NCI-H2171 (cell line): ENCODE results near the gene COL4A6.

ENCODE experiments used
- DNase-seq: peaks from one replicate; lab custom pipeline; 2025; lab: John Stamatoyannopoulos, UW

COL4A6 gene

DNA sequence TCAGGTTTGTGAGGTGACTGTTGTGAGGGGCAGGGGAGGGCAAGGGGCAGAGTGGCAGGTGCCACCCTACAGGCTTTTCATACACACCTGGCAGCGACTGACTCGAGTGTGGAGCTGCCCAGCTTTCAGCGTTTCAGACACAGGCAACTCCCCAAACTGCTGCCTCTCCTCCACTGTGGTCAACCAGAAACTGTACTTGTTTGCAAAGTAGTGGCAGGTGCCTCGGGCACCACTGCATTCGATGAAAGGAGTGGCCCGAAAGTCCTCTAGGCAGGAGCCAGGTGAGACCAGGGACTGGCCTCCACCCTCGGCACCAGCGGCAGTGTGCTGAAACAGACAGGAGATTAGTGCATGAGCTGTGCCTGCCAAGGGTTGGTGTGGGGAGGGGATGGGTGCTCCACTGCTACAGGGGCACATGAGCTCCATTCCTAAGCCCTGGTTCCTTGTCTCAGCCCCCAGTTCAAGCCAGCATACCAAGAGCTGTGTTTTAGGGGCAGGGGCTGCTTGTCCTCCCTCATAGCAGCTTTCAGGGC, 281.2 kb downstream of the COL4A6 start:
- no peak for DNase-seq

DNA sequence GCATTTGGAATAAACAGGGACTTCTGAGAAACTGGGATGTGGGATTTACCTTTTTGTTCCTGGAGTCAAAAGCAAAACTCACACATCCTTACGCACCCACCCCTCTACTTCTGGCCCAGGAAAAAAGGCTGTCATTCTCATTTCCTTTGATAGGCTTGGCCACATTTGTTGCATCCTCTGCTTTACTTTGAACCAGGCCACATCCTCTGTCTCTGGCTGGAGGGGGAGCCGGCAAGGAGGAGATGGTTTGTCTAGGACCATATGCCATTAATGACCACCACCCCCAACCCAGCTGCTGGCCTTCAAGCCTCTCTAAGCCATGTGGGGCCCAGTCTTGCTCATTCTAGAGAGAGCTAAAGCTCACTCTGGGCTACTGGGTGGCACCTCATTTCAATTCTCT, 282.1 kb downstream of the COL4A6 start:
- DNase-seq = no peak

GRCh38 chrX:108148524-108148923, 289.7 kb downstream of the COL4A6 start:
- DNase-seq = no peak

DNA sequence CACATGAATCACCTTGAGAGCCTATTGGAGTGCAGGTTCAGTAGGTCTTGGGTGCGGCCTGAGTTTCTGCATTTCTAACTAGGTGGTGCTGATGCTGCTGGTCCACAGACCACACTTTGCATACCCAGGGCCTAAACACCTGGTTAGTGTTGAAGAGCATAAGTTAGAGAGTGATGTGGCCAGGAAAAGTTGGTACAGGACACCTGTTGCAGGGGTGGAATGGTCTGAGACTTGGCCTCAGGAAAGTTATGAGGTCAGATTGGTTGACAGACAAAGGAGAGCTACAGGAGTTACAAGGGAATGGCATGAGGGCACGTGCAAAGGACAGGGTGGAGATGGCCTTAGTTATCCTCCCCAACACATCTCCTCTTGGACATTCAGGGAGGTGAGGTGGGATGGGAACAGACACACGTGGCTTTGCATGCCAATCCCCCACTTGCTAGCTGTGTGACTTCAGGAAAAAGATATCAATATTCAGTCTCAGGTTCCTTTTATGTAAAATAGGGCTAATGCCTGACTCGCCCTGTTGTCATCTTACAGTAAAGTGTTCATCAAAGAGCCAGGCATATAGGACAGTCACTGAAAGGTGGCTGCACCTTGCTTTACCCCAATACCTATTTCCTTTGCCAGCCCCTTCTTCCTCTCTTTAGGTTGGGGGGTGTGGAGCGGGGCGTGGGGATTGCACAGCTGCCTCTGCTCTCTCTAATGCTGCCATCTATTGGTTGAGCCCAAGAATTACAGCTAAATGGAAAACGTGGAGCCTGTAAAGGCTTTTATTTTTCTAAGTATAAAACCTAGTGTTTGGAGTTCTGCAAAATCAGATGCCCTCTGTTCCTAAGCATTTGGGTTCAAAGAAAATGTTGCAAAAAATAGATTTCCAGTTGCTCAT, 299.2 kb downstream of the COL4A6 start:
- DNase-seq = no peak

DNA sequence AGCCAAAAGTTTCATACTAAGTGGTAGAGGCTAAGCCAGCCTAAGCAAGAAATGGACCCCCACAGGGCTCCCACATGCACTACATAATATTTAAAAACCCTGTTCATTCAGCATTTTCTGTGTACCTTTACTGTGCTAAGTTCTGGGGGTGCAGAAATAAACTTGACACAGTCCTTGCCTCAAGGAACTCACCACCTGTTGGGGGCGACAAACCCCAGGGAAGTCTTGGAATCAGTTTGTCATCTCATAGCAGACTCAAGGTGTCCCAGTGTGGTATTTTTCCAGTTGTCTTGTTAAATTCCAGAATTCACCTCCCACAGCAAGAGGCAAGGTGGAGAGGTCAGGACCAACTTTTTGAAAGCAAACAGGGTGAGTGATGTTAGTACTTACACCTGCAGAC, 303.5 kb downstream of the COL4A6 start:
- no peak for DNase-seq

- no peak for DNase-seq
Measured at GRCh38 chrX:108132876-108133275, 305.3 kb downstream of the COL4A6 start.

DNA sequence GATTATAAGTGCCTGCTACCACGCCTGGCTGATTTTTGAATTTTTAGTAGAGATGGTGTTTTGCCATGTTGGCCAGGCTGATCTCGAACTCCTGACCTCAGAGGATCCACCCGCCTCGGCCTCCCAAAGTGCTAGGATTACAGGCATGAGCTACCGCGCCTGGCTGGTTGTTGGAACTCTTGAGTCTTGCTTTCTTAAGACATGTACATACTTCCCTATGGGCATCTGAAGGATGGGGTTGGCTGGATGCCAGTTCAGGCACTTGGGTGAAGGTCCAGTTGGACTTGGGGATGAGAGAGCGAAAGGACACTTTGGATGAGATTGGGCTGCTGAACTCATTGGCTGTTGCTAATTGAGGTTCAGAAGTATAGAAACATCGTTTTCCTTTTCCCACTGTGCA, 306.2 kb downstream of the COL4A6 start:
- DNase-seq = no peak

GRCh38 chrX:108131471-108131870, 306.8 kb downstream of the COL4A6 start:
- no peak for DNase-seq

DNA sequence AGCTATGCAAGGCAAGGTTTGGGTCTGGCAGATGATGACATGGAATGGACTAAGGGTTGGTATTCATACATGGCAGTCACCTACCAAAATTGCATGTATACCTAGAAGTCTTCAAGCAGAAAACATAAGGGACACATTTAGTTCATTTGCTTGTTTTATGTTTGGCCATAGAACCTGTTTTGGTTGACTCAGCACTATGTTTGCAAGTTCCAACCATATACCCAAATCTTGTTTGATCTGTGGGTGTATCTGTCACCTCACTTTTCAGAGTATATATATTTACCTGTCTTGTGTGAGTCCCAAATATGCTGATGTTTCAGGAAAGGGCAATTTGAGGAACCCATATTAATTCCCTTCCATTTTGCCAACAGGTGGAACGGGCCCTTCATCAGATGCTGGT, 307.3 kb downstream of the COL4A6 start:
- no peak for DNase-seq

DNA sequence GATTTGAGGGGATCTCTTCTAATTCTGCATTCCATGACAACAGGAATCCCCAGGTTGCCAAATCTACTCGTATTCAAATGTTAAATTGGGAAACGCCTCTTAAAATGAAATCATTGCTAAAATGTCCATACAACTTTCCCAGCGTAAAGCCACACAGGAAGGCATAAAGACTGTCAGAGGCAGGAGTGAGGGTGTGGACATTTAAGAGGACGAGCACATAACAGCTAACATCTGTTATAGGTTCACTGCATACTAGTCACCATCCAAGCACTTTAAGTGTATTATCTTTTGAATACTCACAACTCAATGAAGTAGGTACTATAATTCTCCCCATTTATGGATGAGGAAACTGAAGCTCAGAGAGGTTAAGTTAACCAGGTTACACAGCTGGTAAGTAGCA, 311.1 kb downstream of the COL4A6 start:
- no peak for DNase-seq

DNA sequence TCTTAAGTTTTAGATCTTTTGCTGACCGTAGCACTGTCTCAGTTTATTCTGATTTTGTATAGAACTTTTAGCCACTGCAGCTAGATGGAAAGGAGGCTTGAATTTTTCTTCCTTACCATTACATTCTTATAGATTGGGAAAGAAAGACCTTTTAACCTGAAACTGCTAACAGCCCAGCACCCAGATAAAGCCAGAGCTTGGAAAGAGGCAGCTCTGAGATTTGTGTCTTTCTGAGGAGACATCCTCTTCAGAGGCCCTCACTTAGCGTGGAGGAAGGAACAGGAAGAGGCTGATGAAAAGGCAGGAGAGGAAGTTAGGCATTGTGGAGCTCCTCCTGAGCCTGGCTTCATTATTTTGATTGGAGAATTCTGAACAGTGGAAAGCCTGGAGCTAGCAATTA, 311.6 kb downstream of the COL4A6 start:
- no peak for DNase-seq

DNA sequence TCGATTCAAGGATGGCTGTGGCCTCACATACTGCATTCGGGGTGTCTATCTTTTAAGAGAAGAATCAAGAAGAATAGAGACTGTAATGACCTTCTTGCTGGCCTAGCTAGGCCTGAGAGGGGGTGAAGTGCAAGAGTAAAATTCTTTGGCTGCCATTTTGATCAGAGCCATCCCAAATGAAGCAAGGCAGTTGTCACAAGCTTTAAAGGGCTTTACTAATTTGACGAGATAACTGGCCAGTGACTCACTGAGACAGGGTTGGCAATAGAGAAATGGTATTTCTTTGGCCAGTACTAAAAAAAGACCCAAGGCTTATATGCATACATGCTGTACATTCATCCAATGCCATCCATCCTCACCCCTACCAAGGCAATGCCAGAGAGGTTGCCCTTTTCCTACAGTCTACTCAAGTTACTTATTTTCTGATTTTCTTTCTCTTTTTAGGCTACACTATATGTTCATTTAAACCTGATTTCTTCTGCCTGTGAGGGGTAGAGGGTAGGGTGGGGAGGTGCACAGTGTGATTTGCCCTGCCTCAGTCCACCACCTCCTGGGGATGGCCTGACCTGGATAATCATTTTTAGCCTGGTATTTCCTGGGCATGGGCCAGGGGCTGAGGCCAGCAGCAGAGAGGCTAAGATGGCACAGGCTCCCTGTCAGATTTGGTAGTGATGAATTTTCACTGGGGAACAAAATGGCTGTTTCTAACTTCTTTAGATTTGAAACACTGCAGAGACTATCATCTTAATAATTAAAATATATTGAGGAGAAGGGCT, 314.4 kb downstream of the COL4A6 start:
- DNase-seq = no peak

DNA sequence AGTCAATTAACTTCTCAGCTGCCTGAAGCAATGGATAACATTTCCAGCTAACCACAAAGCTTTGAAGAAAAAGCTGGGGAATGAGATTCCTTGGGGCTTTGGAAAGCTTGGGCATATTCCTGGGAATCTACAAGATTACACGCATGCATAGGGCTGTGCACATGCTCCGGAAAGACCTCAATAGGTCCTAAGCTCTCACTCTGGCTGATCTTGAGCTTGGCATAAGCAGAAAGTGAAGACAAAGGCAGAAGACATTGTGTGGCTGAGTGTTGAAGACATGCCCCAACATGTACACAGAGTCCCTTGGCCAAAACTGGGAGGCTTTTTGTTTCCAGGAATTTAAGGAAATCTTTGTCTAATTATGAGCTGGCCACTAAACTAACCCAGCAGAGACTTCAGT, 315.5 kb downstream of the COL4A6 start:
- no peak for DNase-seq

- no peak for DNase-seq
Measured at GRCh38 chrX:108121291-108121690, 316.9 kb downstream of the COL4A6 start.

DNA sequence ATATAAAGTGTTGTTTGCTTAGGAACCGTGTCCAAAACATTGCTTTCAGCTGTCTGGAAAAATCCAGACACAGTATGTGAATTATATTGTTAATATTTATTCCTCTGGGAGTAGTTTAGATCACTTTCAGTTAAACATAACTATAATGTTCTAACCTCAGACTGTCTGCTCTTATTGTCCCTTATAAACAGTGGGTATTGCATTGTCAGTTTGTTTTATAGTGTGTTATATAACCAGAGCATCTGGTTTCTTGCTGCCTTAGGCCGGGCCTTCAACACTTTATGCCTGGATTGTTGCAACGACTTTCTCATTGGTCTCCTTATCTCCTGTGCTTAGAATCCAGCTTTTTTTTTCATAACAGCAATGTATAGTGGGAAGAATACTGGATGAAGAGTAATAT, 320.2 kb downstream of the COL4A6 start:
- DNase-seq = no peak

GRCh38 chrX:108114541-108114940, 323.7 kb downstream of the COL4A6 start:
- no peak for DNase-seq
